GM21447 (cell line): ENCODE results near the gene SHC2.
"Not testable (repeated sequence)": the region's sequence is repeated elsewhere in the genome, so short reads cannot be mapped to it uniquely, and the experiment has no call there.

Experiments used
- ATAC-seq: cut with Tn5 transposase; IDR thresholded peaks from one replicate; pipeline ENCODE4 v1.9.1; 2021; ENCODE audit not compliant: unreplicated experiment

SHC2 gene

GRCh38 chr19:427675-428074 is 33.2 kb downstream of the SHC2 start:
- ATAC-seq, result not testable (repeated sequence)

- ATAC-seq, result no peak
Observed at GRCh38 chr19:426725-427445, 33.9 kb downstream of the SHC2 start.

- ATAC-seq, result no peak
Observed at GRCh38 chr19:425056-425455, 35.8 kb downstream of the SHC2 start.

- no peak for ATAC-seq
Observed at GRCh38 chr19:424546-424945, 36.3 kb downstream of the SHC2 start.

GRCh38 chr19:423691-424466 is 37.0 kb downstream of the SHC2 start:
- no peak for ATAC-seq

- ATAC-seq, result not testable (repeated sequence)
Observed at GRCh38 chr19:422917-423226, 38.0 kb downstream of the SHC2 start.

- no peak for ATAC-seq
Observed at GRCh38 chr19:422213-422916, 38.5 kb downstream of the SHC2 start.

- no peak for ATAC-seq
Observed at GRCh38 chr19:419721-420515, 40.9 kb downstream of the SHC2 start.

GRCh38 chr19:418761-419671 is 41.8 kb downstream of the SHC2 start:
- no peak for ATAC-seq

GRCh38 chr19:416416-416815 is 44.4 kb downstream of the SHC2 start:
- ATAC-seq, result no peak

GRCh38 chr19:415292-415691 is 45.5 kb downstream of the SHC2 start:
- no peak for ATAC-seq

- ATAC-seq, result no peak
Observed at GRCh38 chr19:413756-414420, 46.9 kb downstream of the SHC2 start.

- ATAC-seq, result no peak
Observed at GRCh38 chr19:412356-413355, 48.2 kb downstream of the SHC2 start.

GRCh38 chr19:411723-412355 is 49.0 kb downstream of the SHC2 start:
- ATAC-seq, result no peak

GRCh38 chr19:411121-411722 is 49.6 kb downstream of the SHC2 start:
- not testable (repeated sequence) for ATAC-seq

- no peak for ATAC-seq
Observed at GRCh38 chr19:410243-410781, 50.5 kb downstream of the SHC2 start.

GRCh38 chr19:409516-410242 is 51.2 kb downstream of the SHC2 start:
- ATAC-seq, result no peak
